ENCODE data around the gene AP1S3.

The AP1S3 gene

GRCh38 chr2:223759569-223760430 lies 77.6 kb downstream of the AP1S3 start:
- CTCF ChIA-PET: no interaction called here
- TF ChIP-seq SUZ12 (IDR thresholded peaks at IDR 0.05) (no peak), TARDBP (IDR thresholded peaks at IDR 0.05) (no peak), PKNOX1 (IDR thresholded peaks at IDR 0.05) (no peak), FOXK2 (IDR thresholded peaks at IDR 0.05) (no peak), SP1 (IDR thresholded peaks at IDR 0.05) (no peak), NFRKB (IDR thresholded peaks at IDR 0.05) (no peak), FOXM1 (IDR thresholded peaks at IDR 0.05; ENCODE audit: borderline replicate concordance) (no peak), L3MBTL2 (conservative IDR thresholded peaks at IDR 0.05) (no peak), FOXA1 (IDR thresholded peaks at IDR 0.05) (no peak), CTBP1 (IDR thresholded peaks at IDR 0.05; ENCODE audit: borderline replicate concordance) (no peak), ZNF384 (IDR thresholded peaks at IDR 0.05) (no peak), HDGF (IDR thresholded peaks at IDR 0.05; ENCODE audit: borderline replicate concordance) (no peak), ARNT (IDR thresholded peaks at IDR 0.05) (no peak), LEF1 (IDR thresholded peaks at IDR 0.05; ENCODE audit: borderline replicate concordance) (no peak), ELF4 (IDR thresholded peaks at IDR 0.05) (no peak), BHLHE40 (IDR thresholded peaks at IDR 0.05; ENCODE audit: borderline replicate concordance) (no peak)
- DNase-seq (ENCODE audit: extremely low spot score): no peak
- POLR2A ChIA-PET: no interaction called here

GRCh38 chr2:223758131-223758840 lies 79.1 kb downstream of the AP1S3 start:
- CTCF ChIA-PET: no interaction called here
- no peak for DNase-seq (ENCODE audit: extremely low spot score)
- TF ChIP-seq ZNF384 (IDR thresholded peaks at IDR 0.05) (no peak), SUZ12 (IDR thresholded peaks at IDR 0.05) (no peak), FOXM1 (IDR thresholded peaks at IDR 0.05; ENCODE audit: borderline replicate concordance) (no peak), LEF1 (IDR thresholded peaks at IDR 0.05; ENCODE audit: borderline replicate concordance) (no peak), ELF4 (IDR thresholded peaks at IDR 0.05) (no peak), FOXK2 (IDR thresholded peaks at IDR 0.05) (no peak), SP1 (IDR thresholded peaks at IDR 0.05) (no peak), PKNOX1 (IDR thresholded peaks at IDR 0.05) (no peak), CTBP1 (IDR thresholded peaks at IDR 0.05; ENCODE audit: borderline replicate concordance) (no peak), NFRKB (IDR thresholded peaks at IDR 0.05) (no peak), BHLHE40 (IDR thresholded peaks at IDR 0.05; ENCODE audit: borderline replicate concordance) (no peak), HDGF (IDR thresholded peaks at IDR 0.05; ENCODE audit: borderline replicate concordance) (no peak), TARDBP (IDR thresholded peaks at IDR 0.05) (no peak), FOXA1 (IDR thresholded peaks at IDR 0.05) (no peak), ARNT (IDR thresholded peaks at IDR 0.05) (no peak), L3MBTL2 (conservative IDR thresholded peaks at IDR 0.05) (no peak)
- POLR2A ChIA-PET: no interaction called here

- POLR2A ChIA-PET: no interaction called here
- no peak for TF ChIP-seq ELF4 (IDR thresholded peaks at IDR 0.05)
- TF ChIP-seq SP1 (IDR thresholded peaks at IDR 0.05): no peak
- TF ChIP-seq LEF1 (IDR thresholded peaks at IDR 0.05; ENCODE audit: borderline replicate concordance): no peak
- TF ChIP-seq L3MBTL2 (conservative IDR thresholded peaks at IDR 0.05): no peak
- TF ChIP-seq FOXM1 (IDR thresholded peaks at IDR 0.05; ENCODE audit: borderline replicate concordance): no peak
- TF ChIP-seq NFRKB (IDR thresholded peaks at IDR 0.05): no peak
- no peak for TF ChIP-seq PKNOX1 (IDR thresholded peaks at IDR 0.05)
- TF ChIP-seq ZNF384 (IDR thresholded peaks at IDR 0.05): no peak
- no peak for TF ChIP-seq CTBP1 (IDR thresholded peaks at IDR 0.05; ENCODE audit: borderline replicate concordance)
- no peak for TF ChIP-seq TARDBP (IDR thresholded peaks at IDR 0.05)
- no peak for TF ChIP-seq FOXA1 (IDR thresholded peaks at IDR 0.05)
- TF ChIP-seq BHLHE40 (IDR thresholded peaks at IDR 0.05; ENCODE audit: borderline replicate concordance): no peak
- TF ChIP-seq HDGF (IDR thresholded peaks at IDR 0.05; ENCODE audit: borderline replicate concordance): no peak
- TF ChIP-seq FOXK2 (IDR thresholded peaks at IDR 0.05): no peak
- CTCF ChIA-PET: no interaction called here
- no peak for DNase-seq (ENCODE audit: extremely low spot score)
These were observed 83.4 kb downstream of the AP1S3 start for GRCh38 chr2:223753940-223754339.

- POLR2A ChIA-PET: no interaction called here
- no peak for TF ChIP-seq PKNOX1 (IDR thresholded peaks at IDR 0.05)
- no peak for TF ChIP-seq HDGF (IDR thresholded peaks at IDR 0.05; ENCODE audit: borderline replicate concordance)
- TF ChIP-seq ARNT (IDR thresholded peaks at IDR 0.05): no peak
- no peak for TF ChIP-seq FOXK2 (IDR thresholded peaks at IDR 0.05)
- no peak for TF ChIP-seq TARDBP (IDR thresholded peaks at IDR 0.05)
- TF ChIP-seq NFRKB (IDR thresholded peaks at IDR 0.05): no peak
- no peak for TF ChIP-seq SUZ12 (IDR thresholded peaks at IDR 0.05)
- no peak for TF ChIP-seq LEF1 (IDR thresholded peaks at IDR 0.05; ENCODE audit: borderline replicate concordance)
- CTCF ChIA-PET: no interaction called here
These were observed 86.4 kb downstream of the AP1S3 start for GRCh38 chr2:223751012-223751411.

More at GRCh38 chr2:223751012-223751411, 86.4 kb downstream of the AP1S3 start:
- no peak for DNase-seq (ENCODE audit: extremely low spot score)

Measured in HEK293T (cell line).